Stimulated activated CD4-positive, alpha-beta T cell treated with anti-CD3 and anti-CD28 coated beads, Interleukin-15, amount 100 ng/mL, for 48 hours (primary cell): ENCODE measurements around the gene ARSB.
"Not testable (repeated sequence)": the region's sequence is repeated elsewhere in the genome, so short reads cannot be mapped to it uniquely, and the experiment has no call there.

Experiments used
- DNase-seq, 2 donors: peaks; one replicate each; pipeline ENCODE4 v3.0.0-alpha.2; 2020; ENCODE audit warnings: low read depth in 2 of 2

ARSB gene

DNA sequence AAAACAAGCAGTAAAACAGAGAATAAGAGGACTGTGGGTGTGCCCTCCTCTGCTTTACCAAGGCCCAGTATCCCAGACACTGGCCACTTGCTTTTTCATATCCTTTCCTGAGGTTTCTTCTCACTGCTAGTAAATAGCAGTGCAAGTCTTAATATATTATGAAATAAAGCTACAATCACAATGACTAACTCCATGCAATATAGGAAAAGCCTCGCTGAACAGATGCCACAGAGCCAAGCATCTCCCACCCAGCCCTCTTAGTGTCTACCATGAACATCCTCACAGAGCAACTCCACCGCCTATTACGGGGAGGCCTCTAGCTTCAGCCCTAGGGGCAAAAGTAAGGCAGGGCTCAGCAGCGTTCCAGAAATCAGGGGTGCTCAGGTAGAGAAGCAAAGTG lies 205.8 kb downstream of the ARSB start:
- no peak for DNase-seq

- DNase-seq: no peak
Measured at GRCh38 chr5:78778538-78778937, 206.6 kb downstream of the ARSB start.

DNA sequence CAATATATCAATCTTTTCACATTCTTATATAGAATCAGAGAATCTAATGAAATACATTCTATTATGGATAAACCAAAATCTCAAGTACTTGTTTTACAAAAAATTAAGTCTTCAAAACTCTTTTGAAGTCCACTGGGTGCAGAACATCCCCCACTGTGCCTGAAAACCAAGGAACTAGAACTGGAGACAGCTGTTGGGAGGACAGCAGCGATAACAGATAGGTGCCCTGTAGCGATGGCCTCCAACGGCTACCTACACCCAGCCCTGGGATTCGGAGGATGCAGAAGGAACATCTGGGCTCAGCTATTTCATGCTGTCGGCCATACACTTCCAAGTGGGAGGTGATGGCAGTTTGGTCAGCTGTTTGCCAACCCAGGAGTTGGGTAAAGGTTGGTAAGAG lies 207.2 kb downstream of the ARSB start:
- DNase-seq: no peak

- no peak for DNase-seq
Measured at GRCh38 chr5:78776637-78777036, 208.5 kb downstream of the ARSB start.

DNA sequence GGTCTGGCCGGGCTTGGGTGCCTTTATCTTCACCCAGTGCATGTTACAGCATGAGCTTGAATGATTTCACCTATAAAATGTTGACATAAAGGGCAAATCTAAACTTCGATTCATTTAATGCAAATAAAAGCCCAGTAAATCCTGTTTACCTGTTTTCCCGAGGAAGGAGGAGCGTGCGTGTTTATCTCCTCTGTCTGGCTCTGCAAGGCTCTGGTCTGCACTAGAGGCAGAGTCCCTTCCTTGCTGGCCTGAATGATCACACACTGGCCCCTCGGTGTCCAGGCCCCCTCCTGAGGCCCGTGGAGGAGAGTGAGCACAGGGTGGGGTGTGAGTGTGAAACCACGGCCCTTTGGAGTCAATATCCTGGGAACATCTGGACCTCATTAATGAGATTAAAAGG lies 211.5 kb downstream of the ARSB start:
- no peak for DNase-seq

DNA sequence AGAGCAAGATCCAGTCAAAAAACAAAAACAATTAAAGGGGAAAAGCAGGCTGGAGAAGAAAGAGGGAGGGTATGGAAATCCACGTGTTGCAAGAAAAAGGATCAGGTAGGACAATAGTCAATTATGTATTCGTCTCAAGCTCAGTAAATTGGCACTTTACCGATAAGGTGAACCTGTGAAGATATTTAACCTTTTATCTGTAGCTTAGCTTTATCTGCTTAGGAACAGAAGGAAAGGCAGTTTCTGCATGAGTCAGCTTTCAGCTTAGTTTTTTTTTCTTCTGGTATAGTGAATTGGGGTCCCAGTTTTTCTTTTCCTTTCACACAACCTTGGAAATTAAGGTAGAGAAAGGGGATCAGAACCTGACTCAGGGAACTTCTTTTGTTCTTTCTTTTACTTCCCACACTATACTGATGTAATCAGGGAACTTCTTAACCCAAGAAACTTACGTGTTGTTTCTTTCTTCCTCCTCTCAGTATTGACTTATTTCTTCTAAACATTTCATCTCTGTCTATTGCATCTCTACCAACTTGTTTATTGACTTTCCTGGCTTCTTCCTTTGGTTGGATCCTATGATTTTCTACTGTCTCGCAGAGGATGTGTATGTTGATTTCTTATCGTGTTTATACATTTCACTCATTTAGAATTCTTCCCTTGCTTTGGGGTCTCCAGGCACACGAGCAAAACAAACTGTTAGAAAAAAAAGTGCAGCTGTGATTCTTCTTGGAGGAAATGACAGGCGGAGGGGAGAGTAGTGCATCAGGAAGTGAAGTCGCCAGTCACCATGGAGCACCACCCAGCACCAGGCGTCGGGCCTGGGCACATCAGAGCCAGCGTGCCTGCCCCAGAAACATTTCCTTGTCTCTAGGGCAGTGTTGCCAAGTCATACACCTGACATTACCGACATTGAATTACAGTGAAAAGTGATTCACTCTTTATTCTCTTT lies 213.6 kb downstream of the ARSB start:
- no peak for DNase-seq

- no peak for DNase-seq
Measured at GRCh38 chr5:78768781-78769380, 216.2 kb downstream of the ARSB start.

- no peak for DNase-seq
Measured at GRCh38 chr5:78766412-78766762, 218.7 kb downstream of the ARSB start.

GRCh38 chr5:78765756-78766411 lies 219.2 kb downstream of the ARSB start:
- no peak for DNase-seq

GRCh38 chr5:78765116-78765515 lies 220.0 kb downstream of the ARSB start:
- no peak for DNase-seq

DNA sequence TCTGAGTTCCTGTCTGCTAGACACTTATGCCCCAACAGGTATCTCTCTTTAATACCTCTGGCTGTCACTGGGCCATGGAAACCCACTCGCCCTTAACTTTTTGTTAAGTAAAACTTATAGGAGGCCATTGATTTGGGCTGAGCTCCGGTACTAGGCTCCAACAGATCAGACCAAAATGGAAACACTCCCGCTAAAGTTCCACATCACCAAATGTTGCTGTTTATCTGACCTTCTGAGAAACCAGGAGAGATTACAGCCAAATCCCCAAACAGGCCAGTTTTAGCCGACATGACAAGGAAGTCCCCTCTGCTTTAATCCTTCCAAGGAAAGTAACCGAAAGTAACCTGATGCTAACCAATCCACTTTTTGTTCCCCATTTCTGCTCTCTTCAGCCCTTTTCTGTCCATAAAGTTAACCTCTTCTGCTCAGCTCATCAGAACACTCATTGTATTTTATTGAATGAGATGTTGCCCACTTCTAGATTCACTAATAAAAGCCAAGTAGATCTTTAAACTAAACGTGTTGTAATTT lies 221.4 kb downstream of the ARSB start:
- DNase-seq: no peak

GRCh38 chr5:78762743-78763142 lies 222.4 kb downstream of the ARSB start:
- DNase-seq: not testable (repeated sequence)

DNA sequence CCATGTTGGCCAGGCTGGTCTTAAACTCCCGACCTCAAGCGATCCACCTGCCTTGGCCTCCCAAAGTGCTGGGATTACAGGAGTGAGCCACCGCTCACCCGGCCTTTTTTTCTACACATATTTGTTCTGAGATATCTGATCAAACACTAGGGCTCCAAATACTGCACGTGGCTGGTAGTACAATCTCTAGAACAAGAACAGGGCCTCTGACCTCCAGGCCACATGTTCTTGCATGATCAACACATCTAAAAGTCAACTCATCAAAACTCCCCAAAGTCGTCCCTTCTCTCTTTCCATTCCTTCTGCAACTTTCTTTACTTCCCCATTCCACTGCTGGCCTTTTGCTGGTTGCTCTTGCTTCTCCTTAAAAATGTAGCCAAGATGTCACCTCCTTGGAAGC lies 223.3 kb downstream of the ARSB start:
- DNase-seq: no peak

- no peak for DNase-seq
Measured at GRCh38 chr5:78760770-78761169, 224.3 kb downstream of the ARSB start.

DNA sequence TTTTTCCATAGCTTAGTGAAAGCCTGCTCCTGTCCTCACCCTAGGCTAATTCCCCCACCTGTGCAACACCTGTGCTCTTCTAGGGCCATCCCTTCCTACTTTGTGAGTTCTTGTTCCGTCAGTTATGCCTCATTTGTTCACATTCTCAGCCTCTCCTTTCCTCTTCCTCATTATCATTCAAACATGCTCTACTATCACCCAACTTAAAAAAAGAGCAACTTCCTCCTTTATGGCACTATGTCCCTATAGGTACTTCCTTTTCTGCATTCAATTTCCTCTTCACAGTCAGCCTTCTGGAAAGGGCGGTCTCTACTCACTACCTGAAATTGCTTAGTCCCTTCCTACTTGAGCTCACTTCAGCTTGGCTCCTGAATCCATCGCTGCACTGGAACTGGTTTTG lies 224.7 kb downstream of the ARSB start:
- no peak for DNase-seq

- no peak for DNase-seq
Measured at GRCh38 chr5:78758169-78758839, 226.8 kb downstream of the ARSB start.

- DNase-seq: no peak
Measured at GRCh38 chr5:78757269-78758053, 227.6 kb downstream of the ARSB start.

DNA sequence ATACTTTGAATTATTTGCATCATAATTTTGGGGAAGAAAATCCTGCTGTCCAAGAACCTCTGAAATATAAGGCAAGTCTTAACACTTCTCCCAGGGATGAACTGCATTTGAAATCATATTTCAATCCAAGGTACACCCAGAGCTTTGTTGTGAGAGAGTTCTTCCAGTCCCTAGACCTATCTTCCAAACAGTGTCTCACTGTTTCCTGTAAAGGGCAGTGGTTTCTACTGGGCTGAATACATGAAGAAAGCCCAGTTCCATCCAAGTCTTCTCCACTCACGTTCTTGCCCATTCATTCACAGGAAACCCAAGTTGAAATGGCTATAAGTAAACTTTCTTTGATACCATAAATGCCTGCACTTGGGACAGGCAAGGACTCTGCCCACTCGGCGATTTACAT lies 228.3 kb downstream of the ARSB start:
- no peak for DNase-seq

DNA sequence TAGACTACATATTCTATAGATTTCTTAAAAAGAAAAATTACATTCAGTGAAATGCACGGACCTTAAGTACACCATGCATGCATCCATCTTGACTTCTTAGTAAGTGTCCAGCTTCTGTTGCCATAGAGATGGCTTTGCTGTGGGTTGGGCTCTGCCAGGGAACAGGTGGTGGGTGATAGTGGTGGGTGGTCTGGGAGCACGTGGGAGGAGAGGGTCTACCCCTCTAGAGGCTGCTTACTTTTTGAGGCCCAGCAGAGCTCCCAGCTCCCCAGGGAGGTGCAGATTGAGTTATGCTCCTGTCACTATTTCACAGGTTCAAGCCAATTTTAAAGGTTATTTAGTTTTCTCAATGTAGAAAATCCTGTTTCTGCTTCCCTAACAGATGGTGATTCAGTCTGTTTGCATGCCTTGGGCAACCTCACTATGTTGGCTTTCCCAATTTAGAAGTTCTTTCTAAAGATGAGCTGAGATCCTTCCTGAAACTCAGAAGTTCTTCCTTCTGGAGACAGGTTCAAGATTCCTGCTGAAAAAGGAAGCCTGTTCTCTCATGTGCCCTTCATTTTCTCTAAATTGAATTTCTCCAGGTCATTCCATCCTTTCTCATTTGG lies 229.2 kb downstream of the ARSB start:
- no peak for DNase-seq

DNA sequence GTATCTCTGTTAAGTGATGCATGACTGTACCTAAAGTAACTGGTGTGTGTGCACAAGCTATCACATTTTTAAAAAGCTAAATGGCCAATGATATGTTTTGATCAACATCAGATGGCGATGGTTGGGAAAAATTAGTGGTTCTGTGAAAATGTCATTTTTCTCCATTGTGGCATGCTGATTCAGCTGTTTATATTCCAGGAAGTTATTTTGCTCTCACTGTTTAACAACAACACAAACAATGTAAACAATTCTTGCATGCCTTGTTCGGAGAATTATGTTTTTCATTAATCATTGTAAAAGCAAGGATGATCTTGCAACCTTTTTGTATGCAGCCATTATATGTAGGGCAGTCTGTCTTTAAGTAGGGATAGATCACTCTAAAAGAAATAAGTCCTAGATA lies 230.5 kb downstream of the ARSB start:
- DNase-seq: no peak

DNA sequence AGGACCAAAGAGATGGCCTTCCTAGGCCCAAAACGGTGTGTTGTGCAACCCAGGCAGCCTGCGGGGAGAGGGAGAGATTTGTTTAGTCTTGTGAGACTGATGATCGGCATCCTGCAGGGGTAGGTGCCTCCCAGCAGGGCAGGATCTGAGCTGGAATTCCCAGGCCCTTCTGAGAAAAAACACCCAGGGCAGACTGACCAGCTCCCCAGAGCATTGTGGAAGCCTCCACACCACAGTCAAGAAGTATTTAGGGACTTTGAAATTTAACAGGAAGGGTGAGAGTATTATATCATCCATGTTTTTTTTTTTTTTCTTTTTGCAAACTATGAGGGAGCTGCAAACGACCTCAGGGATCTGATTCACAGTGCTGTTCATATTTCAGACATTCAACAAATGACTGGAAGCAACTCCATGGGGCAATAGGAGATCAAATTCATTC lies 232.0 kb downstream of the ARSB start:
- DNase-seq: no peak
